HepG2 (cell line): ENCODE results near the gene GTF2I. TPM values are rescaled to one million over a fixed set of nuclear protein-coding genes. Genes with fewer than 3 reads are reported as not detected.
A peak's percentile ranks its signal among the peaks of the same experiment; 100 is the strongest.

Experiments
- ATAC-seq: fragments of 200-7000 bp; cut with Tn5 transposase; 3 replicates; pipeline ENCODE4 v1.9.1; 2020; ENCODE audit warnings: mild to moderate bottlenecking, moderate library complexity
- BruUV-seq: library from RNA; stranded (reverse); fragments of 400-500 nt; replicated peaks from 2 replicates; lab custom pipeline; 2021; lab: Mats Ljungman, UMichigan
- CTCF ChIA-PET: fragments of 300-600 bp; formaldehyde crosslinking; extraction: SDS; loops from one replicate; lab custom pipeline; 2021; ENCODE audit warnings: low total read pairs, inconsistent platforms, low intra/inter-chr PET ratio; lab: Yijun Ruan, JAX
- POLR2A ChIA-PET: fragments of 350-600 bp; sonication (Branson Sonifier 250); formaldehyde crosslinking; loops from one replicate; lab custom pipeline; 2020; ENCODE audit warnings: antibody characterized with exemption, inconsistent platforms; lab: Yijun Ruan, JAX
- DNase-seq: peaks from one replicate; pipeline ENCODE4 v3.0.0-alpha.2; 2015; ENCODE audit warnings: low spot score
- FAIRE-seq: peaks from 3 replicates; lab custom pipeline; 2011; peaks lifted over from hg19 to GRCh38; lab: Jason Lieb, UNC
- H2AFZ ChIP-seq: one replicate; pipeline ENCODE4 v1.6.1; 2011; ENCODE audit warnings: low read length, inconsistent platforms
- H3K27ac ChIP-seq: fragments of 300-600 bp; 3 replicates; pipeline ENCODE4 v1.8.0; 2011; ENCODE audit warnings: mixed run types, mild to moderate bottlenecking, mixed read lengths, low read length, inconsistent platforms; ENCODE audit not compliant: insufficient read depth; ENCODE audit errors: extremely low read length
- H3K27me3 ChIP-seq, 2 experiments: fragments of 200-600 bp in 1 of 2; 2 replicates in 1 of 2; 3 replicates in 1 of 2; pipeline versions ENCODE4 v1.6.0 to v1.8.0; 2011; ENCODE audit warnings: low read length in 2 of 2, mild to moderate bottlenecking in 2 of 2, moderate library complexity in 2 of 2, inconsistent platforms in 1 of 2; ENCODE audit not compliant: insufficient read depth in 2 of 2, control insufficient read depth in 1 of 2
- H3K36me3 ChIP-seq, 2 experiments: fragments of 200-600 bp in 1 of 2; replicated peaks in 1 of 2; 2 replicates in 1 of 2; 3 replicates in 1 of 2; pipeline versions ENCODE4 v1.5.1 to v1.8.0; 2011; ENCODE audit warnings: low read length in 2 of 2, inconsistent platforms in 1 of 2; ENCODE audit not compliant: insufficient read depth in 2 of 2, control insufficient read depth in 1 of 2
- H3K4me1 ChIP-seq: 2 replicates; pipeline ENCODE4 v1.5.1; 2012; ENCODE audit warnings: low read length, inconsistent platforms; ENCODE audit not compliant: insufficient read depth
- H3K4me2 ChIP-seq: 2 replicates; pipeline ENCODE4 v1.6.0; 2011; ENCODE audit warnings: low read depth, low read length, inconsistent platforms
- H3K4me3 ChIP-seq, 3 experiments: fragments of 200-600 bp in 1 of 3; sonication (generic), shearing (Covaris generic) in 1 of 3; replicated peaks in 1 of 3; 2 replicates each; pipeline ENCODE4 v1.5.1; 2011 to 2016; ENCODE audit warnings: low read length in 3 of 3, inconsistent platforms in 2 of 3, low read depth in 2 of 3, mild to moderate bottlenecking in 2 of 3, control low read depth in 1 of 3, mixed read lengths in 1 of 3; ENCODE audit not compliant: insufficient read depth in 1 of 3
- H3K79me2 ChIP-seq: one replicate; pipeline ENCODE4 v1.6.1; 2011; ENCODE audit warnings: low read length, inconsistent platforms; ENCODE audit not compliant: insufficient read depth
- H3K9ac ChIP-seq: 2 replicates; pipeline ENCODE4 v1.6.0; 2011; ENCODE audit warnings: mild to moderate bottlenecking, low read depth, low read length, inconsistent platforms; ENCODE audit not compliant: insufficient read depth
- H3K9me3 ChIP-seq: 2 replicates; pipeline ENCODE4 v1.5.1; 2012; ENCODE audit warnings: mild to moderate bottlenecking, low read length
- H4K20me1 ChIP-seq: 2 replicates; pipeline ENCODE4 v1.6.0; 2011; ENCODE audit warnings: inconsistent platforms, mild to moderate bottlenecking, low read length, moderate library complexity; ENCODE audit not compliant: insufficient read depth
- GABPA ChIP-seq, 2 experiments: IDR thresholded peaks; 2 replicates each; pipeline ENCODE4 v1.6.1; 2011 to 2016; ENCODE audit warnings: low read depth in 2 of 2, low read length in 1 of 2, missing biosample characterization in 1 of 2, missing genetic modification characterization in 1 of 2
- NCOA2 ChIP-seq: sonication (generic); formaldehyde crosslinking; IDR thresholded peaks from 2 replicates; pipeline ENCODE4 v1.8.0; 2022; ENCODE audit warnings: inconsistent platforms
- PRPF4 ChIP-seq: fragments of 200-400 bp; formaldehyde crosslinking; IDR thresholded peaks from 2 replicates; pipeline ENCODE4 v1.6.1; 2016; ENCODE audit warnings: low read length, low read depth; ENCODE audit not compliant: poor library complexity, severe bottlenecking
- TGIF2 ChIP-seq: IDR thresholded peaks from 2 replicates; pipeline ENCODE4 v1.6.1; 2016; ENCODE audit warnings: control low read depth, missing compliant biosample characterization
- ZNF343 ChIP-seq: sonication (generic); formaldehyde crosslinking; IDR thresholded peaks from 2 replicates; pipeline ENCODE4 v1.4.0; 2020; ENCODE audit warnings: mild to moderate bottlenecking, missing genetic modification reagents
- ZNF563 ChIP-seq: sonication (generic); formaldehyde crosslinking; IDR thresholded peaks from 2 replicates; pipeline ENCODE4 v1.8.0; 2022; ENCODE audit warnings: mild to moderate bottlenecking, moderate library complexity, missing genetic modification reagents
- ZNF569 ChIP-seq: sonication (generic); formaldehyde crosslinking; IDR thresholded peaks from 2 replicates; pipeline ENCODE4 v1.5.0; 2020; ENCODE audit warnings: mild to moderate bottlenecking, missing genetic modification reagents, moderate library complexity, borderline replicate concordance
- ZNF652 ChIP-seq: IDR thresholded peaks from 2 replicates; pipeline ENCODE4 v1.6.1; 2016; ENCODE audit warnings: low read depth, borderline replicate concordance
- ZNF687 ChIP-seq: sonication (generic); formaldehyde crosslinking; IDR thresholded peaks from 2 replicates; pipeline ENCODE4 v1.5.1; 2020; ENCODE audit warnings: mild to moderate bottlenecking, missing genetic modification reagents, moderate library complexity
- WGBS: methylation state at CpG from one replicate; pipeline ENCODE4 v1.1.6; 2017; ENCODE audit warnings: low lambda C conversion rate; 5-methylcytosine and 5-hydroxymethylcytosine counted together
- in situ Hi-C: cut with HindIII; loops from 2 replicates; pipeline ENCODE4 v1.10.0; 2017; ENCODE audit warnings: low pct_unique_long_range_greater_than_20kb; ENCODE audit not compliant: extremely low pct_ligation_motif_present
- intact Hi-C: fragments of 100-400 bp; cut with micrococcal nuclease; formaldehyde crosslinking; loops from one replicate; pipeline ENCODE4 v1.10.0; 2022; ENCODE audit not compliant: unreplicated experiment
- polyA plus RNA-seq, 8 experiments: library from polyadenylated mRNA; depleted of rRNA in 3 of 8; stranded (reverse) in 7 of 8; unstranded in 1 of 8; fragments of >200 nt; fragmentation: Illumina TruSeq in 4 of 8; extraction: Trizol in 4 of 8; gene quantifications; 2 replicates each; pipeline versions ENCODE4 v1.2.1 to v1.2.3, GENCODE V29; 2011 to 2016; ENCODE audit warnings: low read depth in 4 of 8, missing spikeins in 1 of 8, mixed read lengths in 1 of 8; ENCODE audit not compliant: insufficient read depth in 1 of 8
- total RNA-seq, 5 experiments: library from RNA; depleted of rRNA; stranded (reverse); fragments of >200 nt; fragmentation: Illumina TruSeq; extraction: Trizol; gene quantifications; 2 replicates each; pipeline ENCODE4 v1.2.3, GENCODE V29; 2016; ENCODE audit warnings: low read depth in 1 of 5
- TF ChIP-seq, protein P1 (sequence below): sonication (generic); formaldehyde crosslinking; IDR thresholded peaks from 2 replicates; pipeline ENCODE4 v1.4.0; 2020; ENCODE audit warnings: missing genetic modification reagents, borderline replicate concordance

GTF2I gene
- total and polyA plus RNA-seq, 2 of the 13 experiments (the other 11 are each of a cell fraction or from before 2014, with no cell fraction given), result 74.6 to 125 TPM

DNA sequence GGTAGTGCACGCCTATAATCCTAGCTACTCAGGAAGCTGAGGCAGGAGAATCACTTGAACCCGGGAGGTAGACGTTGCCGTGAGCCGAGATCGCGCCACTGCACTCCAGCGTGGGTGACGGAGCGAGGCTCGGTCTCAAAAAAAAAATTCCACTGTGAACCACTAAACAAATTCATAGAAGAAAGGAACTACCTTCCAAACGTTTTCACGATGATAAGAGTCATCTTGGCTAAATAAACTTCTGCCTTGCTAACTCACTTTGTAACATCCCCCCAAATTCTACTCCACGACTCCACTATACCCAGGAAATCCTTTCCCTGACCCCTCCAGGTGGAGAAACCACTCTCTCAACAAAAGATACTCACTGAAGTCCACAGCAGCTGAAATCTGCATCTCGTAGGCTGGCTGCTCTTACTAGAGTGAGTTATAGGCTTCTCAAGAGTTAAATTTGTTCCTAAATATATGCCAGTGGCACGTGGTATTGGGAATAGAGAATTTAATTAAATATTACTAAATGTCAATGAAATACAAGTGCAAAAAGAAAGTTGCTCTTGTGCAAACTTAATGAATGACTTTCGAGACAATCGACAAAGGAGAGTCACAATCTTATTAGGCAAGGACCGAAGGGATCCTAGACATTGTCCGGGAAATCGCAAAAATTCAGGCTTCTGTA lies 1.6 kb upstream of the GTF2I start:
- CTCF ChIA-PET, result no interaction called here
- Histone ChIP-seq H3K4me1 (peaks cover 55% of the 10 kb centered on the region), H3K79me2 (peaks cover 24% of the 10 kb centered on the region), H2AFZ (no peak overlapping the region), H4K20me1 (peaks cover 22% of the 10 kb centered on the region), H3K36me3 (no peaks in the 10 kb centered on the region; a peak in 1 of 5 replicates)
- in situ Hi-C loops, result loop anchor here (5.0 kb wide), 1 partner anchor 74 kb away; no protein-coding TSS in a partner anchor
- no peak for DNase-seq
- TF ChIP-seq TGIF2 (CRISPR knock-in tag) (no peak), PRPF4 (peak; percentile 27), ZNF563 (no peak), ZNF652 (CRISPR knock-in tag) (peak; percentile 73), GABPA (IDR thresholded peaks at IDR 0.05; ENCODE audit: low read depth, low read length) (no peak), GABPA (CRISPR knock-in tag; IDR thresholded peaks at IDR 0.05; ENCODE audit: low read depth) (peak; percentile 4; the same call in 1 of the 2 replicates), ZNF569 (CRISPR knock-in tag) (no peak), ZNF687 (CRISPR knock-in tag) (0 out of 2 replicates have a peak, but pooled peaks have one; percentile 9), NCOA2 (CRISPR knock-in tag) (no peak), ZNF343 (CRISPR knock-in tag) (0 out of 2 replicates have a peak, but pooled peaks have one; percentile 9)
- TF ChIP-seq, protein P1, sequence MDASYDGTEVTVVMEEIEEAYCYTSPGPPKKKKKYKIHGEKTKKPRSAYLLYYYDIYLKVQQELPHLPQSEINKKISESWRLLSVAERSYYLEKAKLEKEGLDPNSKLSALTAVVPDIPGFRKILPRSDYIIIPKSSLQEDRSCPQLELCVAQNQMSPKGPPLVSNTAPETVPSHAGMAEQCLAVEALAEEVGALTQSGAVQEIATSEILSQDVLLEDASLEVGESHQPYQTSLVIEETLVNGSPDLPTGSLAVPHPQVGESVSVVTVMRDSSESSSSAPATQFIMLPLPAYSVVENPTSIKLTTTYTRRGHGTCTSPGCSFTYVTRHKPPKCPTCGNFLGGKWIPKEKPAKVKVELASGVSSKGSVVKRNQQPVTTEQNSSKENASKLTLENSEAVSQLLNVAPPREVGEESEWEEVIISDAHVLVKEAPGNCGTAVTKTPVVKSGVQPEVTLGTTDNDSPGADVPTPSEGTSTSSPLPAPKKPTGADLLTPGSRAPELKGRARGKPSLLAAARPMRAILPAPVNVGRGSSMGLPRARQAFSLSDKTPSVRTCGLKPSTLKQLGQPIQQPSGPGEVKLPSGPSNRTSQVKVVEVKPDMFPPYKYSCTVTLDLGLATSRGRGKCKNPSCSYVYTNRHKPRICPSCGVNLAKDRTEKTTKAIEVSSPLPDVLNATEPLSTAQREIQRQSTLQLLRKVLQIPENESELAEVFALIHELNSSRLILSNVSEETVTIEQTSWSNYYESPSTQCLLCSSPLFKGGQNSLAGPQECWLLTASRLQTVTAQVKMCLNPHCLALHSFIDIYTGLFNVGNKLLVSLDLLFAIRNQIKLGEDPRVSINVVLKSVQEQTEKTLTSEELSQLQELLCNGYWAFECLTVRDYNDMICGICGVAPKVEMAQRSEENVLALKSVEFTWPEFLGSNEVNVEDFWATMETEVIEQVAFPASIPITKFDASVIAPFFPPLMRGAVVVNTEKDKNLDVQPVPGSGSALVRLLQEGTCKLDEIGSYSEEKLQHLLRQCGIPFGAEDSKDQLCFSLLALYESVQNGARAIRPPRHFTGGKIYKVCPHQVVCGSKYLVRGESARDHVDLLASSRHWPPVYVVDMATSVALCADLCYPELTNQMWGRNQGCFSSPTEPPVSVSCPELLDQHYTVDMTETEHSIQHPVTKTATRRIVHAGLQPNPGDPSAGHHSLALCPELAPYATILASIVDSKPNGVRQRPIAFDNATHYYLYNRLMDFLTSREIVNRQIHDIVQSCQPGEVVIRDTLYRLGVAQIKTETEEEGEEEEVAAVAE (CRISPR knock-in tag), result no peak
- TF ChIP-seq, all 625 proteins: peak for 5
- FAIRE-seq (no peak), ATAC-seq (no peak)
- intact Hi-C loops, result no loop called here
- H3K4me2 ChIP-seq, result peak overlapping the region; percentile 99
- H3K27ac ChIP-seq, result peak overlapping the region; percentile 98
- no peaks in the 10 kb centered on the region for H3K9me3 ChIP-seq
- H3K27me3 ChIP-seq, result no peaks in the 10 kb centered on the region; a peak in 1 of 5 replicates
- POLR2A ChIA-PET, result interaction anchor here (0.7 to 2.5 kb wide), 11 partner anchors 13 to 76 kb away, joined by 3 to 33 read pairs (median 5); no protein-coding TSS in a partner anchor
- BruUV-seq, result no TSS peak
- H3K9ac ChIP-seq, result peak overlapping the region; percentile 98
- WGBS, result 54% methylated on average over 21 of the region's 21 CpGs
- peak overlapping the region; percentile 59 to 91 (median 82); a peak in 5 of 6 replicates for H3K4me3 ChIP-seq
